Endodermal cell (in vitro differentiated cells): ENCODE results near the gene ANG. TPM values are rescaled to one million over a fixed set of nuclear protein-coding genes. Genes with fewer than 3 reads are reported as not detected.

Experiments used
- DNase-seq: peaks from one replicate; pipeline ENCODE4 v3.0.0-alpha.2; 2017
- H3K27ac ChIP-seq: 2 replicates; pipeline ENCODE4 v1.5.1; 2013; ENCODE audit warnings: mild to moderate bottlenecking, low read depth, low read length, moderate library complexity
- H3K27me3 ChIP-seq: 2 replicates; pipeline ENCODE4 v1.6.1; 2013; ENCODE audit warnings: mild to moderate bottlenecking, low read length, moderate library complexity; ENCODE audit not compliant: insufficient read depth, control insufficient read depth, poor library complexity, severe bottlenecking
- H3K36me3 ChIP-seq: 2 replicates; pipeline ENCODE4 v1.7.0; 2013; ENCODE audit warnings: mild to moderate bottlenecking, low read length, moderate library complexity; ENCODE audit not compliant: control insufficient read depth, insufficient read depth
- H3K4me1 ChIP-seq: one replicate; pipeline ENCODE4 v1.7.0; 2013; ENCODE audit warnings: low read length; ENCODE audit not compliant: control insufficient read depth, insufficient read depth
- H3K4me3 ChIP-seq: 2 replicates; pipeline ENCODE4 v1.5.1; 2013; ENCODE audit warnings: mild to moderate bottlenecking, low read length, moderate library complexity
- H3K9ac ChIP-seq: 2 replicates; pipeline ENCODE4 v1.6.1; 2013; ENCODE audit warnings: mild to moderate bottlenecking, low read length, moderate library complexity; ENCODE audit not compliant: poor library complexity, severe bottlenecking; ENCODE audit errors: extremely low read depth
- H3K9me3 ChIP-seq: 2 replicates; pipeline ENCODE4 v1.6.1; 2013; ENCODE audit warnings: mild to moderate bottlenecking, low read length, moderate library complexity; ENCODE audit not compliant: control insufficient read depth
- H3K27ac Mint-ChIP-seq: 2 replicates; pipeline ENCODE4 v1.8.0; 2020; ENCODE audit warnings: mixed read lengths
- H3K27me3 Mint-ChIP-seq: 2 replicates; pipeline ENCODE4 v1.8.0; 2021; ENCODE audit warnings: mild to moderate bottlenecking, mixed read lengths; ENCODE audit not compliant: insufficient read depth
- H3K36me3 Mint-ChIP-seq: 2 replicates; pipeline ENCODE4 v1.8.0; 2020; ENCODE audit warnings: low read depth, mixed read lengths
- H3K4me1 Mint-ChIP-seq: 2 replicates; pipeline ENCODE4 v1.8.0; 2020; ENCODE audit warnings: mixed read lengths
- H3K4me3 Mint-ChIP-seq: 2 replicates; pipeline ENCODE4 v1.8.0; 2020; ENCODE audit warnings: mild to moderate bottlenecking, moderate library complexity, mixed read lengths
- H3K9me3 Mint-ChIP-seq: 2 replicates; pipeline ENCODE4 v1.8.0; 2020; ENCODE audit warnings: mild to moderate bottlenecking, mixed read lengths
- WGBS, 2 experiments: methylation state at CpG; one replicate each; pipeline versions ENCODE4 v1.1.5 to v1.1.7; 2013; ENCODE audit warnings: missing lambda C conversion rate in 2 of 2, mixed read lengths in 1 of 2; ENCODE audit not compliant: insufficient coverage in 1 of 2, insufficient read length in 1 of 2; 5-methylcytosine and 5-hydroxymethylcytosine counted together
- total RNA-seq, 2 donors: library from RNA; stranded (reverse); fragmentation: NEBNext Ultra II Directional in 1 of 2; extraction: Animal tissue kit (Norgen Biotek cat#: 25700) in 1 of 2; gene quantifications; 2 replicates in 1 of 2; 3 replicates in 1 of 2; pipeline ENCODE4 v1.2.1, GENCODE V29; 2021
- TF ChIP-seq, protein P1 (sequence below): fragments of 200-600 bp; sonication (generic); conservative IDR thresholded peaks from 2 replicates; pipeline ENCODE4 v1.5.0; 2021; ENCODE audit warnings: antibody characterized with exemption, mild to moderate bottlenecking

The ANG gene
- total RNA-seq, 2 donors from 2014 or later = 2.6 to 3.4 TPM

DNA sequence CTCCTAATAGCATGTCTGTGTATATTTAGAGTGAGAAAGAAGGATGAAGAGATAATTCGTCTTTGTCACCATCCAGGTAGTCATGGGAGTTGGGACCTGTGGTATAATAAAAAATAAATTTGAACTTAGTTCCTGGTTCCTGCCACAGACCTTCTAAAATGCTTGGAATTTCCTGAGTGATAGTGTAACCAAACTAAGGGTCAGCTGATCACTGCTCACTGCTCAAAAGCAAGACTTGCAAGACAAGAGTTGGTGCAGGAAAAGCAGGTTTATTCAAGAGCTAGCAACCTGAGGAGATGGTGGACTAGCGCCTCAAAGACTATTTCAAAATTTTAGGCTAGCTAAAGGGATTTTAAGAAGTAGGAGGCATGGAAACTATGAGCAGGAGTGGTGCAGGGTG is 19.1 kb downstream of the ANG start:
- Histone ChIP-seq H3K27ac (no peak overlapping the region), H3K9ac (no peak overlapping the region), H3K36me3 (no peaks in the 10 kb centered on the region), H3K9me3 (peaks cover 41% of the 10 kb centered on the region), H3K4me3 (peak overlapping the region; percentile 35), H3K4me1 (no peaks in the 10 kb centered on the region), H3K27me3 (no peaks in the 10 kb centered on the region)
- Mint-ChIP-seq H3K36me3 (no peaks in the 10 kb centered on the region), H3K4me3 (no peak overlapping the region), H3K9me3 (no peaks in the 10 kb centered on the region), H3K27me3 (peaks cover 1% of the 10 kb centered on the region), H3K27ac (no peak overlapping the region), H3K4me1 (peaks cover 6% of the 10 kb centered on the region)
- 87 to 100% methylated on average over 1 of the region's 2 CpGs for WGBS, 2 experiments
- DNase-seq = no peak
- TF ChIP-seq, protein P1, sequence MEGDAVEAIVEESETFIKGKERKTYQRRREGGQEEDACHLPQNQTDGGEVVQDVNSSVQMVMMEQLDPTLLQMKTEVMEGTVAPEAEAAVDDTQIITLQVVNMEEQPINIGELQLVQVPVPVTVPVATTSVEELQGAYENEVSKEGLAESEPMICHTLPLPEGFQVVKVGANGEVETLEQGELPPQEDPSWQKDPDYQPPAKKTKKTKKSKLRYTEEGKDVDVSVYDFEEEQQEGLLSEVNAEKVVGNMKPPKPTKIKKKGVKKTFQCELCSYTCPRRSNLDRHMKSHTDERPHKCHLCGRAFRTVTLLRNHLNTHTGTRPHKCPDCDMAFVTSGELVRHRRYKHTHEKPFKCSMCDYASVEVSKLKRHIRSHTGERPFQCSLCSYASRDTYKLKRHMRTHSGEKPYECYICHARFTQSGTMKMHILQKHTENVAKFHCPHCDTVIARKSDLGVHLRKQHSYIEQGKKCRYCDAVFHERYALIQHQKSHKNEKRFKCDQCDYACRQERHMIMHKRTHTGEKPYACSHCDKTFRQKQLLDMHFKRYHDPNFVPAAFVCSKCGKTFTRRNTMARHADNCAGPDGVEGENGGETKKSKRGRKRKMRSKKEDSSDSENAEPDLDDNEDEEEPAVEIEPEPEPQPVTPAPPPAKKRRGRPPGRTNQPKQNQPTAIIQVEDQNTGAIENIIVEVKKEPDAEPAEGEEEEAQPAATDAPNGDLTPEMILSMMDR = no peak

DNA sequence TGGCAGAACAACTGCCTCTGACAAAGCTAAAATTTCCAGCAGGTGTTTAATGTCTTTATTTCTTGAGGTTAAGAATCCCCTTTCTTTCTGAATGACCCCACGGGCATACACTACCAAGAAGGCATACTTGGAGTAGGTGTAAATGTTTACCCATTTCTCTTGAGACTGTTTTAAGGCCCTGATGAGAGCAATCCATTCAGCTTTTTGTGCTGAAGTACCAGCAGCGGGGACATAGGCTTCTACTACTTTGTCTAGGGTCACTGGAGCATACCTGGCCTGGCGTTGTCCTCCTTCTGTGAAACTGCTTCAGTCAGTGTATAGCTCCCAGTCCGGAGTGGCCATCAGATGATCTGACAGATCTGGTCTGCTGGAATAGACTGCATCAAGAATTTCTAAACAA is 22.7 kb downstream of the ANG start:
- 69 to 72% methylated on average over 4 of the region's 4 CpGs for WGBS, 2 experiments
- peaks cover 16% of the 10 kb centered on the region for H3K9me3 ChIP-seq
- no peaks in the 10 kb centered on the region for H3K36me3 Mint-ChIP-seq
- no peak overlapping the region for H3K9ac ChIP-seq
- H3K4me1 ChIP-seq = no peaks in the 10 kb centered on the region
- H3K4me1 Mint-ChIP-seq = peaks cover 6% of the 10 kb centered on the region
- H3K27me3 Mint-ChIP-seq = peaks cover 1% of the 10 kb centered on the region
- H3K9me3 Mint-ChIP-seq = no peaks in the 10 kb centered on the region
- H3K4me3 ChIP-seq = no peak overlapping the region
- no peak overlapping the region for H3K4me3 Mint-ChIP-seq
- H3K27ac Mint-ChIP-seq = no peak overlapping the region
- no peaks in the 10 kb centered on the region for H3K36me3 ChIP-seq
- H3K27me3 ChIP-seq = no peaks in the 10 kb centered on the region
- TF ChIP-seq, protein P1 = no peak
- no peak overlapping the region for H3K27ac ChIP-seq
- DNase-seq = no peak

DNA sequence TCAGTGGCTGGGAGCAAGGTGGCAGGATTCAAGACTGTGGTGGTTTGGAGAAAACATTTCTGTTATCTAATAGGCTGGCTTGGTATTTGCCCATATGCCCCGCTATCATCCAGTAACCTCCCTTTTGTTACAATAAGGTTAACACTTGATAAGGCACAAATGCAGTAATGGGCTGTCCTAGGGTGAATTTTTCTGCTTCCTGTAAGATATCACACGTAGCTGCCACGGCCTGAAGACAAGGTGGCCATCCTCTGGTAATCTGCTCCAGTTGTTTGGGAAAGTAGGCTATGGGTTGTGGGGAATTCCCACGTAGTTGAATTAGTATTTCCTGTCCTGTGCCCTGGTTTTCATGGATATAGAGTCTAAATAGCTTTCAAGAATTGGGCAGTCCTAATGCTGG is 23.1 kb downstream of the ANG start:
- Mint-ChIP-seq H3K27me3 (peaks cover 1% of the 10 kb centered on the region), H3K27ac (no peak overlapping the region), H3K4me1 (peaks cover 6% of the 10 kb centered on the region), H3K9me3 (no peaks in the 10 kb centered on the region), H3K36me3 (no peaks in the 10 kb centered on the region), H3K4me3 (no peak overlapping the region)
- H3K9me3 ChIP-seq = peaks cover 11% of the 10 kb centered on the region
- no peak overlapping the region for H3K4me3 ChIP-seq
- no peak overlapping the region for H3K27ac ChIP-seq
- WGBS, 2 experiments = 50 to 56% methylated on average over 3 to 4 of the region's 4 CpGs
- TF ChIP-seq, protein P1 = no peak
- DNase-seq = no peak
- no peaks in the 10 kb centered on the region for H3K4me1 ChIP-seq
- no peak overlapping the region for H3K9ac ChIP-seq
- no peaks in the 10 kb centered on the region for H3K36me3 ChIP-seq
- H3K27me3 ChIP-seq = no peaks in the 10 kb centered on the region
